ENCODE data around the gene NCBP2L. TPM values are rescaled to one million over a fixed set of nuclear protein-coding genes. Genes with fewer than 3 reads are reported as not detected.

Gene NCBP2L
- total and polyA plus RNA-seq, 11 donors: not detected

DNA sequence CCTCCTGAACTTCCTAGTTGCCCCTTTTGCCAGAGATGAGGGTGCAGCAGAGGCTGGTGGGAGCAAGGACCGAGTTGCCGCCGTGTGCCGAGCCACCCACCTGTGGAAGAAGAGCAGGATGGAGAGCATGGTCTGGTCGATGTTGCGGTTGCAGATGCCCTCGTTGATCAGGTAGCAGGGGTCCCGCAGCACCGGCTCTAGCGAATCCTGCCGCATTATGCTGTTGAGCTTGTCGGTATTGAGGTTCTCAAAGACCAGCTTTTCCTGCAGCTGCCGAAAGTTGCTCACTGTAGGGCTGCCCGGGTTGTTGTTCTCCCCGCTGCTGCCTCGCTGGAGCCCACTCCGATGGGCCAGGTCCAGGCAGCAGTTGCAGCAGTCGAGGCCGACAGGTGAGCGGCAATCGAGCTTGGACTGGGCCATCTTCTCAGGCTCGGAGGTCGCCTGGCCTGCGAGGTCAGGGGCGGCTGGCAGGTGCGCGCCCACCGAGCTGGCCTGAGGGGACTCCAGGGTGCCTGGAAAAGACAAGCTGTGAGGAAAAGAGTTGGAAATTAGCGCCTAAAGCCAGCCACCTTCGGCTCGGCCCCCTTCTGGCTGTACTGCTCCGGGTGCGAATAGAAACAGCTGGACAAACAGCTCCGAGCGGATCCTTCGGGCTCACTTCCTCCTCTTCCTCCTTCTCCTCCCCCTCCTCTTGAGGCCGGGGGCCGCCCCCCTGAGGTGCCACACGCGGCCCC is 2.4 kb upstream of the NCBP2L start:
- peak overlapping the region; percentile 24 to 91 (median 80) for H3K27ac ChIP-seq
- intact Hi-C loops (cut with DNase I): loop anchor here (2.0 to 10.0 kb wide), 14 partner anchors 38 to 240 kb away; no protein-coding TSS in a partner anchor
- H3K27me3 ChIP-seq: peaks cover 0 to 36% (median 0%) of the 10 kb centered on the region in 9 donors
- H3K4me3 ChIP-seq: peak overlapping the region; percentile 28 to 75 (median 63)
- H3K9me3 ChIP-seq: no peaks in the 10 kb centered on the region
- TF ChIP-seq, protein P1, sequence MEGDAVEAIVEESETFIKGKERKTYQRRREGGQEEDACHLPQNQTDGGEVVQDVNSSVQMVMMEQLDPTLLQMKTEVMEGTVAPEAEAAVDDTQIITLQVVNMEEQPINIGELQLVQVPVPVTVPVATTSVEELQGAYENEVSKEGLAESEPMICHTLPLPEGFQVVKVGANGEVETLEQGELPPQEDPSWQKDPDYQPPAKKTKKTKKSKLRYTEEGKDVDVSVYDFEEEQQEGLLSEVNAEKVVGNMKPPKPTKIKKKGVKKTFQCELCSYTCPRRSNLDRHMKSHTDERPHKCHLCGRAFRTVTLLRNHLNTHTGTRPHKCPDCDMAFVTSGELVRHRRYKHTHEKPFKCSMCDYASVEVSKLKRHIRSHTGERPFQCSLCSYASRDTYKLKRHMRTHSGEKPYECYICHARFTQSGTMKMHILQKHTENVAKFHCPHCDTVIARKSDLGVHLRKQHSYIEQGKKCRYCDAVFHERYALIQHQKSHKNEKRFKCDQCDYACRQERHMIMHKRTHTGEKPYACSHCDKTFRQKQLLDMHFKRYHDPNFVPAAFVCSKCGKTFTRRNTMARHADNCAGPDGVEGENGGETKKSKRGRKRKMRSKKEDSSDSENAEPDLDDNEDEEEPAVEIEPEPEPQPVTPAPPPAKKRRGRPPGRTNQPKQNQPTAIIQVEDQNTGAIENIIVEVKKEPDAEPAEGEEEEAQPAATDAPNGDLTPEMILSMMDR (IDR thresholded peaks at IDR 0.05): peak in 1 of 12 donors; percentile 24
- no peak for TF ChIP-seq POLR2A (IDR thresholded peaks at IDR 0.05)
- peaks cover 0 to 24% (median 0%) of the 10 kb centered on the region in 12 donors for H3K4me1 ChIP-seq
- ATAC-seq (peak in 3 of 4 donors; percentile 2 to 10 (median 6)), DNase-seq (peak in 2 of 5 donors; percentile 11 to 30)
- WGBS, 4 donors: 9 to 47% (median 25%) methylated on average over 28 to 40 of the region's 40 CpGs
- H3K36me3 ChIP-seq: peaks cover 0 to 5% (median 0%) of the 10 kb centered on the region in 9 donors

DNA sequence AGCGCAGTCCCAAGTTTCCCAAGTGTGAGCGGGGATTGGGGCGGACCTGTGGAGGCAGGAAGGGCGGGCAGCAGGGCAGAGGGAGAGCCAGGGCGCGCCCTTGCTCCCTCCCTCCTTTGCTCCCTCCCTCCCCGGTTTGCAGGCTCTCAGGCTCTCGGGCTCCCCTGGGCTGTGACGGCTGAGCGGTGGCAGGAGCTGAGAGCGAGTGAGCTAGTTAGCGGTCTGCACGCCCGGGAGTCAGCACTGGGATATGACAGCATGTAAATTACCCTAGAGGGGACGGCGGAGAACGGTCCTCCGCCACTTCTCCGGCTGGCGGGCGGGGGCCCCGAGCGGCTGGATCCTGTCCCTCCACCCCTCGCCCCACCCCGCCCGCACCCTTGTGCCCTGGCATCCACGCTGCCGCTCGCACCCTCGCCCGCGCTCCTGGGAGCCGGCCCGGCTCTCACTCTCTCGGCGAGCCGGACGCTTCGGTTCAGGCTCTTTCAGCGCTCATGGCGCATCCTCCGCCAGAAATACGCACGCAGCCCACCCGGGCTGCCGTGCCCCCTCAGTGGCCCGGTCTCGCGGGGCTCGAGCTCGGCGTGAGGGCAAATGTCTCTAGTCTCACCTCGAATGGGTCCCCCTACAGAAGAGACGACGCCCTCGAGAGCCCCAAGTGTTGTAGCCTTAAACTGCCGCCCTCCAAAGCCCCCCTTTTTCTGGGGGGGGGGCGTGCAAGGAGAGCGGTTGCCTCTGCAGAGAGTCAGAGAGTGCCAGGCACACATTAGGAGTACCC is 1.6 kb upstream of the NCBP2L start, which contains the start of gene TSC22D3:
Gene TSC22D3, minus strand, starts transcription at position 54 of the 778 bp plus-strand sequence. CDS start 368 bp downstream, outside the sequence.
- DNase-seq (peak; percentile 73 to 86 (median 84)), ATAC-seq (peak; percentile 91 to 95 (median 92))
- peak within 1 kb of the TSS; percentile 24 to 91 (median 80) for H3K27ac ChIP-seq
- intact Hi-C loops (cut with DNase I): loop anchor here (1.0 to 10.0 kb wide), 18 partner anchors 39 to 241 kb away; no protein-coding TSS in a partner anchor
- peaks cover 0 to 5% (median 0%) of the 10 kb centered on the region in 9 donors for H3K36me3 ChIP-seq
- 0 to 37% (median 9%) methylated on average over 44 to 58 of the region's 59 CpGs for WGBS, 4 donors
- H3K4me1 ChIP-seq: peaks cover 0 to 24% (median 0%) of the 10 kb centered on the region in 12 donors
- H3K4me3 ChIP-seq: peak within 1 kb of the TSS; percentile 28 to 75 (median 63)
- no peaks in the 10 kb centered on the region for H3K9me3 ChIP-seq
- H3K27me3 ChIP-seq: peaks cover 0 to 36% (median 0%) of the 10 kb centered on the region in 9 donors
- peak in 1 of 2 donors; percentile 30 for TF ChIP-seq POLR2A (IDR thresholded peaks at IDR 0.05)
- TF ChIP-seq, protein P1 (IDR thresholded peaks at IDR 0.05): peak in 7 of 12 donors; percentile 1 to 45 (median 18)

DNA sequence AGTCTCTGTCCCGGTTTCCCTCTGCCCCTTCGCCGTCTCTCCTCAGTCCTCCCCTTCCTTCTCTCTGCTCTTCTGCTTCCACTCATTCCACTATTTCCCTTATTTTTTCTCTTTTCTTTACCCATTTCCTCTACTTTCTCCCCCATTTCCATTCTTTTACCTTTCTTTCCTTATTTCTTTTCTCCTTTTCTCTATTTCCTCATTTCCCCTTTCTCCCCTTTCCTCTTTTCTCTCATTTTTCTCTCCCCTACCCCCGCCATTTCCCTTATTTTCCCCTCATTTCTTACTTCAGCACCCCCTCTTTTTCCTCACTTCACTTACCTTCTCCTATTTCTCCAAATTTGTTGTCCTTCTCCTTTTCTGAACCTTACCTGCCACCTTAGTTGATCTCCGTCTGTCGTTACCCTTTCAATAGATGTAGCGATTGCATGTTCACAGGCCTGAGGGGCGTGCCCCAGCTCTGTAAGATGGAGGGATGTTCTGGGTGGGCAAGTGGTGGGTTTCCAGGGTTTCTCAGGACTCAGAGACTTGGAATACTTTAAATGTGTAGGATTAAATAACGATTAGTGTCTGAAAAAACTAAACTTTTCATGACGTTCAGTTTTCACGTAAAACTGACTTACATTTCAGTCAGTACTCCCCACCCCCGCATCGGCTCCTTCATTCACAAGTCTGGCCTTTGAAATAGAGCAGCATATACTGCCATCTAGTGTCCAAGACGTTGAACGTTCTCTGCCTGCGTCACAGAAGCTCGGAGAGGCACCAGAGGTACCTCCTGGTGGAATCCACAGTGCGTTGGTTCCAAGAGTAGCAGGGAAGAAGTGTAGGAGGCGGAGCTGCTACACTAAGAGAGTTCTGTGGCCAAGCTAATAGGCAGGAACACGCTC is 641 bp upstream of the NCBP2L start:
- H3K9me3 ChIP-seq: no peaks in the 10 kb centered on the region
- peak; percentile 59 to 79 (median 74) for ATAC-seq
- intact Hi-C loops (cut with DNase I): loop anchor here (1.0 to 10.0 kb wide), 16 partner anchors 50 to 242 kb away; no protein-coding TSS in a partner anchor
- peak overlapping the region in 11 of 12 donors; percentile 58 to 91 (median 82) for H3K27ac ChIP-seq
- peak overlapping the region in 11 of 12 donors; percentile 34 to 75 (median 64) for H3K4me3 ChIP-seq
- DNase-seq: peak; percentile 76 to 84 (median 77)
- no peaks in the 10 kb centered on the region for H3K36me3 ChIP-seq
- H3K27me3 ChIP-seq: peaks cover 0 to 36% (median 0%) of the 10 kb centered on the region in 9 donors
- TF ChIP-seq, protein P1 (IDR thresholded peaks at IDR 0.05): peak; percentile 55 to 75 (median 72)
- no peak for TF ChIP-seq POLR2A (IDR thresholded peaks at IDR 0.05)
- peaks cover 0 to 24% (median 0%) of the 10 kb centered on the region in 12 donors for H3K4me1 ChIP-seq
- 6 to 18% (median 11%) methylated on average over 20 of the region's 20 CpGs for WGBS, 4 donors

Data from heart left ventricle (tissue), 16 donors.